HepG2 (cell line): ENCODE results near the gene TRIM27. TPM values are rescaled to one million over a fixed set of nuclear protein-coding genes. Genes with fewer than 3 reads are reported as not detected.

Source experiments
- ARID2 ChIP-seq: sonication (generic); formaldehyde crosslinking; IDR thresholded peaks from 2 replicates; pipeline ENCODE4 v1.8.1; 2022; ENCODE audit warnings: mild to moderate bottlenecking, missing genetic modification reagents, borderline replicate concordance
- DBP ChIP-seq: sonication (generic); formaldehyde crosslinking; IDR thresholded peaks from 2 replicates; pipeline ENCODE4 v1.4.0; 2020; ENCODE audit warnings: missing genetic modification reagents; ENCODE audit errors: not compliant biosample characterization
- EP300 ChIP-seq, 3 experiments: sonication (generic) in 1 of 3; formaldehyde crosslinking in 1 of 3; IDR thresholded peaks; 2 replicates each; pipeline versions ENCODE4 v1.5.1 to v1.6.1; 2011 to 2020; ENCODE audit warnings: low read depth in 2 of 3, low read length in 2 of 3, borderline replicate concordance in 1 of 3, improper control_type of control experiment in 1 of 3, mild to moderate bottlenecking in 1 of 3, missing genetic modification reagents in 1 of 3, moderate library complexity in 1 of 3
- LBX2 ChIP-seq: sonication (generic); formaldehyde crosslinking; IDR thresholded peaks from 2 replicates; pipeline ENCODE4 v1.5.0; 2020; ENCODE audit warnings: missing genetic modification reagents, mild to moderate bottlenecking, borderline replicate concordance
- MATR3 ChIP-seq: sonication (generic); formaldehyde crosslinking; IDR thresholded peaks from 2 replicates; pipeline ENCODE4 v1.4.0; 2020; ENCODE audit warnings: missing genetic modification reagents
- MBD4 ChIP-seq: IDR thresholded peaks from 2 replicates; pipeline ENCODE4 v1.6.1; 2012; ENCODE audit warnings: low read length, inconsistent platforms, borderline replicate concordance
- MXD3 ChIP-seq: IDR thresholded peaks from 2 replicates; pipeline ENCODE4 v1.6.1; 2016; ENCODE audit warnings: mild to moderate bottlenecking, missing biosample characterization, missing genetic modification reagents
- NCOR1 ChIP-seq: fragments of 200-600 bp; sonication (generic); IDR thresholded peaks from 2 replicates; pipeline ENCODE4 v1.7.0; 2017; ENCODE audit warnings: antibody characterized with exemption, low read length, borderline replicate concordance
- PAF1 ChIP-seq: IDR thresholded peaks from 2 replicates; pipeline ENCODE4 v1.6.1; 2016; ENCODE audit warnings: missing genetic modification reagents, missing compliant biosample characterization
- POGZ ChIP-seq: sonication (generic); formaldehyde crosslinking; IDR thresholded peaks from 2 replicates; pipeline ENCODE4 v1.4.0; 2020; ENCODE audit warnings: mild to moderate bottlenecking, missing genetic modification reagents
- SYNCRIP ChIP-seq: fragments of 200-400 bp; formaldehyde crosslinking; IDR thresholded peaks from 2 replicates; pipeline ENCODE4 v1.6.1; 2018; ENCODE audit warnings: mild to moderate bottlenecking, low read depth, low read length; ENCODE audit not compliant: insufficient read depth
- TARDBP ChIP-seq: sonication (generic); formaldehyde crosslinking; IDR thresholded peaks from 2 replicates; pipeline ENCODE4 v1.8.0; 2022; ENCODE audit warnings: mild to moderate bottlenecking, missing genetic modification reagents
- TCF7 ChIP-seq: sonication (generic); IDR thresholded peaks from 2 replicates; pipeline ENCODE4 v1.6.1; 2016; ENCODE audit warnings: antibody characterized with exemption, low read depth
- THAP7 ChIP-seq: sonication (generic); formaldehyde crosslinking; IDR thresholded peaks from 2 replicates; pipeline ENCODE4 v1.8.1; 2023; ENCODE audit warnings: mild to moderate bottlenecking, missing genetic modification reagents
- ZBTB26 ChIP-seq: IDR thresholded peaks from 2 replicates; pipeline ENCODE4 v1.6.1; 2016; ENCODE audit warnings: missing compliant biosample characterization, missing genetic modification reagents, borderline replicate concordance
- ZBTB39 ChIP-seq: sonication (generic); formaldehyde crosslinking; IDR thresholded peaks from 2 replicates; pipeline ENCODE4 v1.5.0; 2020; ENCODE audit warnings: missing genetic modification reagents
- ZFP82 ChIP-seq: sonication (generic); formaldehyde crosslinking; IDR thresholded peaks from 2 replicates; pipeline ENCODE4 v1.5.1; 2020; ENCODE audit warnings: mild to moderate bottlenecking, missing genetic modification reagents, borderline replicate concordance
- ZFY ChIP-seq: sonication (generic); formaldehyde crosslinking; IDR thresholded peaks from 2 replicates; pipeline ENCODE4 v1.4.0; 2020; ENCODE audit warnings: missing genetic modification reagents
- ZNF253 ChIP-seq: sonication (generic); formaldehyde crosslinking; IDR thresholded peaks from 2 replicates; pipeline ENCODE4 v1.8.0; 2022; ENCODE audit warnings: mild to moderate bottlenecking, missing genetic modification reagents, borderline replicate concordance
- ZNF34 ChIP-seq: sonication (generic); formaldehyde crosslinking; IDR thresholded peaks from 2 replicates; pipeline ENCODE4 v1.4.0; 2020; ENCODE audit warnings: mild to moderate bottlenecking, missing genetic modification reagents, borderline replicate concordance
- ZNF484 ChIP-seq: sonication (generic); formaldehyde crosslinking; IDR thresholded peaks from 2 replicates; pipeline ENCODE4 v1.5.1; 2020; ENCODE audit warnings: mild to moderate bottlenecking, low read depth, missing genetic modification reagents, borderline replicate concordance
- ZNF550 ChIP-seq: sonication (generic); formaldehyde crosslinking; IDR thresholded peaks from 2 replicates; pipeline ENCODE4 v1.4.0; 2020; ENCODE audit warnings: mild to moderate bottlenecking, missing genetic modification reagents, borderline replicate concordance
- ZNF557 ChIP-seq: sonication (generic); formaldehyde crosslinking; IDR thresholded peaks from 2 replicates; pipeline ENCODE4 v1.4.0; 2020; ENCODE audit warnings: missing genetic modification reagents
- ZNF652 ChIP-seq: IDR thresholded peaks from 2 replicates; pipeline ENCODE4 v1.6.1; 2016; ENCODE audit warnings: low read depth, borderline replicate concordance
- ZNF883 ChIP-seq: sonication (generic); formaldehyde crosslinking; IDR thresholded peaks from 2 replicates; pipeline ENCODE4 v1.5.1; 2020; ENCODE audit warnings: mild to moderate bottlenecking, missing genetic modification reagents; ENCODE audit errors: not compliant biosample characterization
- polyA plus RNA-seq, 8 experiments: library from polyadenylated mRNA; depleted of rRNA in 3 of 8; stranded (reverse) in 7 of 8; unstranded in 1 of 8; fragments of >200 nt; fragmentation: Illumina TruSeq in 4 of 8; extraction: Trizol in 4 of 8; gene quantifications; 2 replicates each; pipeline versions ENCODE4 v1.2.1 to v1.2.3, GENCODE V29; 2011 to 2016; ENCODE audit warnings: low read depth in 4 of 8, missing spikeins in 1 of 8, mixed read lengths in 1 of 8; ENCODE audit not compliant: insufficient read depth in 1 of 8
- total RNA-seq, 5 experiments: library from RNA; depleted of rRNA; stranded (reverse); fragments of >200 nt; fragmentation: Illumina TruSeq; extraction: Trizol; gene quantifications; 2 replicates each; pipeline ENCODE4 v1.2.3, GENCODE V29; 2016; ENCODE audit warnings: low read depth in 1 of 5

TRIM27 gene
- total and polyA plus RNA-seq, 2 of the 13 experiments (the other 11 are each of a cell fraction or from before 2014, with no cell fraction given): 88.6 to 112 TPM

GRCh38 chr6:28947831-28948270 lies 24.1 kb upstream of the TRIM27 start (continued):
- TF ChIP-seq EP300 (IDR thresholded peaks at IDR 0.05; ENCODE audit: low read depth in 2 of 2, low read length in 2 of 2) (peak in 1 of 2 experiments; percentile 26; a peak in 2 of 4 replicates), EP300 (CRISPR knock-in tag; IDR thresholded peaks at IDR 0.05; ENCODE audit: borderline replicate concordance) (peak; percentile 29; the same call in 1 of the 2 replicates), SYNCRIP (no peak), ZNF652 (CRISPR knock-in tag) (no peak), TARDBP (CRISPR knock-in tag) (no peak), ZFY (CRISPR knock-in tag) (no peak; the same call in 1 of the 2 replicates), ZNF883 (CRISPR knock-in tag) (no peak), ZNF550 (CRISPR knock-in tag) (no peak), MXD3 (CRISPR knock-in tag) (no peak), ZBTB39 (no peak), NCOR1 (0 out of 2 replicates have a peak, but pooled peaks have one; percentile 35), ZNF484 (CRISPR knock-in tag) (no peak), LBX2 (CRISPR knock-in tag) (no peak), THAP7 (no peak), ZBTB26 (CRISPR knock-in tag) (no peak), TCF7 (no peak), MATR3 (CRISPR knock-in tag) (no peak), MBD4 (no peak), POGZ (CRISPR knock-in tag) (no peak), ZFP82 (CRISPR knock-in tag) (no peak), ZNF34 (no peak), DBP (CRISPR knock-in tag) (no peak), ZNF253 (CRISPR knock-in tag) (no peak), ARID2 (CRISPR knock-in tag) (no peak), ZNF557 (CRISPR knock-in tag) (no peak), PAF1 (CRISPR knock-in tag) (no peak)
